Karpas-422 (cell line): ENCODE measurements around the gene STRADA. TPM values are rescaled to one million over a fixed set of nuclear protein-coding genes. Genes with fewer than 3 reads are reported as not detected.

Experiments used
- DNase-seq: peaks from one replicate; pipeline ENCODE4 v3.0.0-alpha.2; 2015
- H2AFZ ChIP-seq: fragments of 200-600 bp; sonication (generic); 2 replicates; pipeline ENCODE4 v1.6.1; 2014; ENCODE audit warnings: antibody characterized with exemption, low read length, mixed read lengths
- H3K27ac ChIP-seq: fragments of 200-600 bp; sonication (generic); 2 replicates; pipeline ENCODE4 v1.5.1; 2014; ENCODE audit warnings: mild to moderate bottlenecking, low read length, moderate library complexity
- H3K27me3 ChIP-seq: fragments of 200-600 bp; sonication (generic); 2 replicates; pipeline ENCODE4 v1.6.1; 2014; ENCODE audit warnings: low read length, mixed read lengths
- H3K36me3 ChIP-seq: fragments of 200-600 bp; sonication (generic); 2 replicates; pipeline ENCODE4 v1.6.1; 2014; ENCODE audit warnings: low read length, mixed read lengths; ENCODE audit not compliant: insufficient read depth
- H3K4me1 ChIP-seq: fragments of 200-600 bp; sonication (generic); 2 replicates; pipeline ENCODE4 v1.6.1; 2014; ENCODE audit warnings: mild to moderate bottlenecking, low read length, mixed read lengths
- H3K4me2 ChIP-seq: fragments of 200-600 bp; sonication (generic); 2 replicates; pipeline ENCODE4 v1.6.1; 2014; ENCODE audit warnings: low read length, low read depth, mild to moderate bottlenecking; ENCODE audit not compliant: poor library complexity, severe bottlenecking
- H3K4me3 ChIP-seq: fragments of 200-600 bp; sonication (generic); 2 replicates; pipeline ENCODE4 v1.5.1; 2014; ENCODE audit warnings: mild to moderate bottlenecking, antibody characterized with exemption, low read length, mixed read lengths
- H3K79me2 ChIP-seq: fragments of 200-600 bp; sonication (generic); 2 replicates; pipeline ENCODE4 v1.6.1; 2014; ENCODE audit warnings: mild to moderate bottlenecking, low read length, mixed read lengths
- H3K9ac ChIP-seq: fragments of 200-600 bp; sonication (generic); 2 replicates; pipeline ENCODE4 v1.6.0; 2014; ENCODE audit warnings: low read length
- H3K9me2 ChIP-seq: fragments of 200-600 bp; sonication (generic), shearing (Covaris generic); replicated peaks from 2 replicates; pipeline ENCODE4 v1.6.0; 2014; ENCODE audit warnings: mild to moderate bottlenecking, low read length, moderate library complexity; ENCODE audit not compliant: insufficient read depth
- H3K9me3 ChIP-seq: fragments of 300-700, 200-600 bp; sonication (generic); 2 replicates; pipeline ENCODE4 v1.6.1; 2014; ENCODE audit warnings: low read length, mixed read lengths
- H4K20me1 ChIP-seq: fragments of 200-600 bp; sonication (generic); 2 replicates; pipeline ENCODE4 v1.6.1; 2014; ENCODE audit warnings: mild to moderate bottlenecking, antibody characterized with exemption, low read length, low read depth; ENCODE audit not compliant: insufficient read depth
- total RNA-seq: library from RNA; depleted of rRNA; stranded (reverse); fragments of >200 nt; shearing (Covaris generic); gene quantifications from 2 replicates; pipeline ENCODE4 v1.2.3, GENCODE V29; 2014; ENCODE audit warnings: low replicate concordance

The STRADA gene
- total RNA-seq, 1 experiment from 2014 or later, result 25.8 TPM

DNA sequence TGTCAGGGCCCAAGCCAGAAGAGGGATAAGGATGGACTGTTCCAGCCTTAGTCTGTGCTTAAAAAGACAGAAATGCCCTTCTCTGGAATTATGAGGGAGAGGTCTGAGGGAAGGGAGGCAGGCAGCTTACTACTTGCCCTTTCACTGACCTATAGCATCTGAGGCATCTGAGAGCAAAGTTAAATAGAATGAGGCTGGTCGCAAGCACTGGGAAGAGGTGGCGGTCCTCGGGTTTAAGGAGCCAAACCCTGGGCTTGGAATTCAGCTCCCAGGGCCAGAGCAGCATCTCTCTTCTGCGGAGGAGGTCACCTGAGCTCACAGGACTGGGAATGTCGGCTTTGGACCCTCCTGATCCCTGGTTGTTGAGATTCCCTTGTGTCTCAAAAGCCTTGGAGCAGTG, 38.6 kb downstream of the STRADA start:
- Histone ChIP-seq H3K9me3 (no peaks in the 10 kb centered on the region), H3K27me3 (no peaks in the 10 kb centered on the region), H3K9ac (peak overlapping the region; percentile 82), H3K79me2 (peaks cover 43% of the 10 kb centered on the region), H3K4me1 (peaks cover 41% of the 10 kb centered on the region), H3K9me2 (no peaks in the 10 kb centered on the region), H3K36me3 (peaks cover 16% of the 10 kb centered on the region), H3K4me2 (peak overlapping the region; percentile 96), H3K4me3 (peak overlapping the region; percentile 80; the same call in 1 of the 2 replicates), H4K20me1 (no peaks in the 10 kb centered on the region), H3K27ac (peak overlapping the region; percentile 96), H2AFZ (no peak overlapping the region)
- DNase-seq, result no peak

- H3K4me2 ChIP-seq, result peak overlapping the region; percentile 96
- H3K4me1 ChIP-seq, result peaks cover 45% of the 10 kb centered on the region
- DNase-seq, result no peak
Measured at GRCh38 chr17:63702721-63703015, 38.9 kb downstream of the STRADA start.

GRCh38 chr17:63701868-63702720, 39.5 kb downstream of the STRADA start:
- Histone ChIP-seq H2AFZ (no peak overlapping the region), H3K4me3 (peak overlapping the region; percentile 80), H3K27me3 (no peaks in the 10 kb centered on the region), H3K9ac (peak overlapping the region; percentile 82), H3K4me2 (peak overlapping the region; percentile 96), H3K9me3 (no peaks in the 10 kb centered on the region), H3K27ac (peak overlapping the region; percentile 96), H4K20me1 (no peaks in the 10 kb centered on the region), H3K79me2 (peaks cover 44% of the 10 kb centered on the region), H3K9me2 (no peaks in the 10 kb centered on the region), H3K4me1 (peaks cover 51% of the 10 kb centered on the region), H3K36me3 (peaks cover 19% of the 10 kb centered on the region)
- peak; percentile 90 for DNase-seq

More at GRCh38 chr17:63702721-63703015, 38.9 kb downstream of the STRADA start:
- peaks cover 44% of the 10 kb centered on the region for H3K79me2 ChIP-seq
- no peaks in the 10 kb centered on the region for H3K9me3 ChIP-seq
- peak overlapping the region; percentile 82 for H3K9ac ChIP-seq
- no peak overlapping the region for H2AFZ ChIP-seq
- no peaks in the 10 kb centered on the region for H4K20me1 ChIP-seq
- H3K9me2 ChIP-seq, result no peaks in the 10 kb centered on the region
- no peaks in the 10 kb centered on the region for H3K27me3 ChIP-seq
- H3K27ac ChIP-seq, result peak overlapping the region; percentile 96
- H3K4me3 ChIP-seq, result peak overlapping the region; percentile 80
- H3K36me3 ChIP-seq, result peaks cover 16% of the 10 kb centered on the region

- peak overlapping the region; percentile 82 for H3K9ac ChIP-seq
- H3K9me3 ChIP-seq, result no peaks in the 10 kb centered on the region
- no peaks in the 10 kb centered on the region for H3K27me3 ChIP-seq
- H2AFZ ChIP-seq, result no peak overlapping the region
- peaks cover 44% of the 10 kb centered on the region for H3K79me2 ChIP-seq
- peak overlapping the region; percentile 96 for H3K27ac ChIP-seq
- H3K9me2 ChIP-seq, result no peaks in the 10 kb centered on the region
- peak overlapping the region; percentile 80 for H3K4me3 ChIP-seq
- H3K36me3 ChIP-seq, result peaks cover 24% of the 10 kb centered on the region
- peak overlapping the region; percentile 96 for H3K4me2 ChIP-seq
- DNase-seq, result peak; percentile 67
- peaks cover 57% of the 10 kb centered on the region for H3K4me1 ChIP-seq
- no peaks in the 10 kb centered on the region for H4K20me1 ChIP-seq
Measured at GRCh38 chr17:63701456-63701820, 40.2 kb downstream of the STRADA start.

- H3K4me1 ChIP-seq, result peaks cover 64% of the 10 kb centered on the region
- peak overlapping the region; percentile 96 for H3K4me2 ChIP-seq
- H3K27ac ChIP-seq, result peak overlapping the region; percentile 96
- H3K9me3 ChIP-seq, result no peaks in the 10 kb centered on the region
- H3K4me3 ChIP-seq, result peak overlapping the region; percentile 80
- H3K36me3 ChIP-seq, result peaks cover 29% of the 10 kb centered on the region
- peak overlapping the region; percentile 82 for H3K9ac ChIP-seq
- DNase-seq, result peak; percentile 89
- H4K20me1 ChIP-seq, result no peaks in the 10 kb centered on the region
- H2AFZ ChIP-seq, result no peak overlapping the region
- H3K79me2 ChIP-seq, result peaks cover 44% of the 10 kb centered on the region
- no peaks in the 10 kb centered on the region for H3K27me3 ChIP-seq
- H3K9me2 ChIP-seq, result no peaks in the 10 kb centered on the region
Measured at GRCh38 chr17:63700528-63701455, 40.8 kb downstream of the STRADA start.

- no peaks in the 10 kb centered on the region for H3K9me2 ChIP-seq
- H3K27me3 ChIP-seq, result no peaks in the 10 kb centered on the region
- peaks cover 27% of the 10 kb centered on the region for H3K36me3 ChIP-seq
- H2AFZ ChIP-seq, result no peak within 1 kb of the TSS
- H3K4me3 ChIP-seq, result peak within 1 kb of the TSS; percentile 80
- DNase-seq, result peak; percentile 87
- H3K27ac ChIP-seq, result peak within 1 kb of the TSS; percentile 96
- H3K4me1 ChIP-seq, result peaks cover 73% of the 10 kb centered on the region
- H3K4me2 ChIP-seq, result peak within 1 kb of the TSS; percentile 96
- H3K79me2 ChIP-seq, result peaks cover 44% of the 10 kb centered on the region
- peak within 1 kb of the TSS; percentile 82 for H3K9ac ChIP-seq
- no peaks in the 10 kb centered on the region for H3K9me3 ChIP-seq
- H4K20me1 ChIP-seq, result no peaks in the 10 kb centered on the region
Measured at GRCh38 chr17:63699638-63700527, 41.7 kb downstream of the STRADA start, which contains the start of gene LIMD2. Gene LIMD2, minus strand, starts transcription at chr17:63700125. Its CDS starts 827 bp downstream, at chr17:63699298.

- Histone ChIP-seq H3K4me2 (peak overlapping the region; percentile 93), H4K20me1 (no peaks in the 10 kb centered on the region), H3K79me2 (peaks cover 43% of the 10 kb centered on the region), H3K27ac (peak overlapping the region; percentile 96), H3K9me3 (no peaks in the 10 kb centered on the region), H3K9ac (peak overlapping the region; percentile 82), H3K9me2 (no peaks in the 10 kb centered on the region), H3K4me3 (peak overlapping the region; percentile 76), H3K4me1 (peaks cover 78% of the 10 kb centered on the region), H2AFZ (no peak overlapping the region), H3K36me3 (peaks cover 26% of the 10 kb centered on the region), H3K27me3 (no peaks in the 10 kb centered on the region)
- DNase-seq, result peak; percentile 93
Measured at GRCh38 chr17:63698886-63699637, 42.5 kb downstream of the STRADA start.
